Activated CD4-positive, alpha-beta memory T cell treated with anti-CD3 and anti-CD28 coated beads for 36 hours (primary cell): ENCODE data around the gene ERAS. TPM values are rescaled to one million over a fixed set of nuclear protein-coding genes. Genes with fewer than 3 reads are reported as not detected.

Source experiments
- CTCF ChIA-PET: fragments of 350-600 bp; sonication (Branson Sonifier 250); formaldehyde crosslinking; loops from one replicate; lab custom pipeline; 2021; ENCODE audit warnings: antibody characterized with exemption, inconsistent platforms; lab: Charles Lee
- POLR2A ChIA-PET: fragments of 350-600 bp; sonication (Branson Sonifier 250); formaldehyde crosslinking; loops from one replicate; lab custom pipeline; 2021; ENCODE audit warnings: antibody characterized with exemption; lab: Charles Lee
- DNase-seq: peaks from one replicate; pipeline ENCODE4 v3.0.0-alpha.2; 2020
- H3K27ac Mint-ChIP-seq: one replicate; pipeline ENCODE4 v1.8.0; 2021; ENCODE audit warnings: mixed read lengths
- H3K27me3 Mint-ChIP-seq: one replicate; pipeline ENCODE4 v1.8.0; 2021; ENCODE audit warnings: mixed read lengths
- H3K36me3 Mint-ChIP-seq: one replicate; pipeline ENCODE4 v1.8.0; 2021; ENCODE audit warnings: mixed read lengths
- H3K4me1 Mint-ChIP-seq: one replicate; pipeline ENCODE4 v1.8.0; 2021; ENCODE audit warnings: low read depth, mixed read lengths
- H3K4me3 Mint-ChIP-seq: one replicate; pipeline ENCODE4 v1.8.0; 2021; ENCODE audit warnings: mild to moderate bottlenecking, mixed read lengths
- H3K9me3 Mint-ChIP-seq: one replicate; pipeline ENCODE4 v1.8.0; 2021; ENCODE audit warnings: mixed read lengths
- intact Hi-C: fragments of 100-400 bp; cut with micrococcal nuclease; formaldehyde crosslinking; loops from one replicate; pipeline ENCODE4 v1.15.1; 2023
- total RNA-seq, 2 experiments: library from RNA; stranded (reverse); gene quantifications; one replicate each; pipeline ENCODE4 v1.2.3, GENCODE V29; 2021

Gene ERAS
- total RNA-seq, 2 experiments from 2014 or later: not detected

DNA sequence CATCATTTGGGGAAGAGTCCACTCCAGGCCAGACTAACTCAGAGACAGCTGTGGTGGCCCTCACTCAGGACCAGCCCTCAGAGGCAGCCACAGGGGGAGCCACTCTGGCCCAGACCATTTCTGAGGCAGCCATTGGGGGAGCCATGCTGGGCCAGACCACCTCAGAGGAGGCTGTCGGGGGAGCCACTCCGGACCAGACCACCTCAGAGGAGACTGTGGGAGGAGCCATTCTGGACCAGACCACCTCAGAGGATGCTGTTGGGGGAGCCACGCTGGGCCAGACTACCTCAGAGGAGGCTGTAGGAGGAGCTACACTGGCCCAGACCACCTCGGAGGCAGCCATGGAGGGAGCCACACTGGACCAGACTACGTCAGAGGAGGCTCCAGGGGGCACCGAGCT lies 3.3 kb upstream of the ERAS start:
- Mint-ChIP-seq H3K27ac (no peak overlapping the region), H3K36me3 (peaks cover 34% of the 10 kb centered on the region), H3K9me3 (no peaks in the 10 kb centered on the region), H3K4me1 (peaks cover 8% of the 10 kb centered on the region), H3K4me3 (no peak overlapping the region), H3K27me3 (peaks cover 9% of the 10 kb centered on the region)
- no peak for DNase-seq
- CTCF ChIA-PET: no interaction called here
- intact Hi-C loops: no loop called here
- POLR2A ChIA-PET: no interaction called here

DNA sequence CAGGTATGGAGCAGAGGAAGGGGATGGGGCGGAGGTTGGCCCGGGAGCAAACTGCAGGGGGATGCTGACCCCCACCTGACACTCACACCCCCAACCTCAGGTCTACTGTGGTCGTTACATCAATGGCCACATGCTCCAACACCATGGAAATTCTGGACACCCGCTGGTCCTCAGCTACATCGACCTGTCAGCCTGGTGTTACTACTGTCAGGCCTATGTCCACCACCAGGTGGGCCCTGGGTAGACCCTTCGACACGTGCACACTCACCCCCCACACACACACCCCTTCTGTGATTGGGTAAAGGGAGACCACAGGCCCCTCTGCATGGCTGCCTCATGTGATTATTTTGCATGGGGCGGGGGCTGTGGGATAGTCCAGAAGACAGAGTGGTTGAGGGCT lies 2.2 kb upstream of the ERAS start:
- Mint-ChIP-seq H3K4me1 (peaks cover 8% of the 10 kb centered on the region), H3K9me3 (no peaks in the 10 kb centered on the region), H3K27me3 (peaks cover 14% of the 10 kb centered on the region), H3K27ac (no peak overlapping the region), H3K36me3 (peaks cover 28% of the 10 kb centered on the region), H3K4me3 (no peak overlapping the region)
- POLR2A ChIA-PET: no interaction called here
- intact Hi-C loops: no loop called here
- CTCF ChIA-PET: interaction anchor here (1.5 kb wide), 1 partner anchor 122 kb away, joined by 3 read pairs; no protein-coding TSS in a partner anchor
- no peak for DNase-seq

GRCh38 chrX:48826876-48827653 lies 752 bp downstream of the ERAS start:
- no peak overlapping the region for H3K4me3 Mint-ChIP-seq
- peaks cover 8% of the 10 kb centered on the region for H3K4me1 Mint-ChIP-seq
- CTCF ChIA-PET: interaction anchor here (0.6 kb wide), 1 partner anchor 313 kb away, joined by 3 read pairs; no protein-coding TSS in a partner anchor
- H3K36me3 Mint-ChIP-seq: peaks cover 19% of the 10 kb centered on the region
- no peak overlapping the region for H3K27ac Mint-ChIP-seq
- intact Hi-C loops: no loop called here
- H3K9me3 Mint-ChIP-seq: no peaks in the 10 kb centered on the region
- no peak for DNase-seq
- peaks cover 24% of the 10 kb centered on the region for H3K27me3 Mint-ChIP-seq
- POLR2A ChIA-PET: no interaction called here

GRCh38 chrX:48827654-48827968 lies 1.3 kb downstream of the ERAS start:
- ChIA-PET CTCF (interaction anchor here (0.6 kb wide), 1 partner anchor 64 kb away, joined by 3 read pairs; no protein-coding TSS in a partner anchor), POLR2A (no interaction called here)
- Mint-ChIP-seq H3K27ac (no peak overlapping the region), H3K27me3 (peaks cover 28% of the 10 kb centered on the region), H3K36me3 (peaks cover 18% of the 10 kb centered on the region), H3K9me3 (no peaks in the 10 kb centered on the region), H3K4me3 (no peak overlapping the region), H3K4me1 (peaks cover 8% of the 10 kb centered on the region)
- intact Hi-C loops: no loop called here
- no peak for DNase-seq

DNA sequence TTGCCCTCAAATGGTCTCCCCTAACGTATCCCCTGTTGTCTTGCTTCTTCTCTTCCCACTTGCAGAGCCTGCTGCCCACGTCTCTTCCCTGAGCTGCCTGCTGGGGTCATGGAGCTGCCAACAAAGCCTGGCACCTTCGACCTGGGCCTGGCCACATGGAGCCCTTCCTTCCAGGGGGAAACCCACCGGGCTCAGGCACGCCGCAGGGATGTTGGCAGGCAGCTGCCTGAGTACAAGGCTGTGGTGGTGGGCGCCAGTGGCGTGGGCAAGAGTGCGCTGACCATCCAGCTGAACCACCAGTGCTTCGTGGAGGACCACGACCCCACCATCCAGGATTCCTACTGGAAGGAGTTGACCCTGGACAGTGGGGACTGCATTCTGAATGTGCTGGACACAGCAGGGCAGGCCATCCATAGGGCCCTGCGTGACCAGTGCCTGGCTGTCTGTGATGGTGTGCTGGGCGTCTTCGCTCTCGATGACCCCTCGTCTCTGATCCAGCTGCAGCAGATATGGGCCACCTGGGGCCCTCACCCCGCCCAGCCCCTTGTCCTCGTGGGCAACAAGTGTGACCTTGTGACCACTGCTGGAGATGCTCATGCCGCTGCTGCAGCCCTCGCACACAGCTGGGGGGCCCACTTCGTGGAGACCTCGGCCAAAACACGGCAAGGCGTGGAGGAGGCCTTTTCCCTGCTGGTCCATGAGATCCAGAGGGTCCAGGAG lies 2.9 kb downstream of the ERAS start:
- Mint-ChIP-seq H3K4me1 (peaks cover 13% of the 10 kb centered on the region), H3K9me3 (no peaks in the 10 kb centered on the region), H3K4me3 (no peak overlapping the region), H3K27me3 (peaks cover 32% of the 10 kb centered on the region), H3K27ac (no peak overlapping the region), H3K36me3 (peaks cover 10% of the 10 kb centered on the region)
- DNase-seq: no peak
- CTCF ChIA-PET: interaction anchor here (0.8 kb wide), 1 partner anchor 198 kb away, joined by 3 read pairs; no protein-coding TSS in a partner anchor
- POLR2A ChIA-PET: no interaction called here
- intact Hi-C loops: no loop called here

- ChIA-PET POLR2A (no interaction called here), CTCF (no interaction called here)
- intact Hi-C loops: loop anchor here (10.0 kb wide), 1 partner anchor 213 kb away; the partner anchor contains the start of gene TFE3
- H3K27me3 Mint-ChIP-seq: peaks cover 33% of the 10 kb centered on the region
- no peak overlapping the region for H3K27ac Mint-ChIP-seq
- H3K36me3 Mint-ChIP-seq: peaks cover 1% of the 10 kb centered on the region
- DNase-seq: no peak
- no peaks in the 10 kb centered on the region for H3K9me3 Mint-ChIP-seq
- H3K4me1 Mint-ChIP-seq: peaks cover 19% of the 10 kb centered on the region
- H3K4me3 Mint-ChIP-seq: no peak overlapping the region
Observed at GRCh38 chrX:48831136-48831908, 5.0 kb downstream of the ERAS start.

- Mint-ChIP-seq H3K27ac (no peak overlapping the region), H3K4me3 (no peak overlapping the region), H3K9me3 (no peaks in the 10 kb centered on the region), H3K36me3 (peaks cover 1% of the 10 kb centered on the region), H3K27me3 (peaks cover 35% of the 10 kb centered on the region), H3K4me1 (peaks cover 20% of the 10 kb centered on the region)
- ChIA-PET CTCF (no interaction called here), POLR2A (no interaction called here)
- no peak for DNase-seq
- intact Hi-C loops: loop anchor here (10.0 kb wide), 1 partner anchor 213 kb away; the partner anchor contains the start of gene TFE3
Observed at GRCh38 chrX:48831909-48832291, 5.6 kb downstream of the ERAS start.

GRCh38 chrX:48833542-48834138 lies 7.3 kb downstream of the ERAS start:
- H3K27me3 Mint-ChIP-seq: peaks cover 26% of the 10 kb centered on the region
- H3K9me3 Mint-ChIP-seq: no peaks in the 10 kb centered on the region
- H3K4me3 Mint-ChIP-seq: no peak overlapping the region
- peaks cover 15% of the 10 kb centered on the region for H3K4me1 Mint-ChIP-seq
- CTCF ChIA-PET: interaction anchor here (0.6 to 0.9 kb wide), 2 partner anchors 64 to 71 kb away, joined by 3 read pairs; partner anchors contain the start of gene TIMM17B
- H3K36me3 Mint-ChIP-seq: no peaks in the 10 kb centered on the region
- intact Hi-C loops: loop anchor here (10.0 kb wide), 1 partner anchor 211 kb away; the partner anchor contains the start of gene TFE3
- POLR2A ChIA-PET: no interaction called here
- H3K27ac Mint-ChIP-seq: no peak overlapping the region
- DNase-seq: no peak

GRCh38 chrX:48834383-48834709 lies 8.0 kb downstream of the ERAS start:
- peak overlapping the region; percentile 80 for H3K4me3 Mint-ChIP-seq
- ChIA-PET POLR2A (interaction anchor here (0.7 kb wide), 1 partner anchor 12 kb away, joined by 4 read pairs; no protein-coding TSS in a partner anchor), CTCF (interaction anchor here (0.6 to 0.9 kb wide), 3 partner anchors 63 to 142 kb away, joined by 3 to 4 read pairs (median 3); partner anchors contain the start of gene TIMM17B)
- no peak overlapping the region for H3K27ac Mint-ChIP-seq
- H3K9me3 Mint-ChIP-seq: no peaks in the 10 kb centered on the region
- intact Hi-C loops: loop anchor here (10.0 kb wide), 1 partner anchor 210 kb away; the partner anchor contains the start of gene TFE3
- no peaks in the 10 kb centered on the region for H3K36me3 Mint-ChIP-seq
- peaks cover 15% of the 10 kb centered on the region for H3K4me1 Mint-ChIP-seq
- DNase-seq: no peak
- H3K27me3 Mint-ChIP-seq: peaks cover 24% of the 10 kb centered on the region

DNA sequence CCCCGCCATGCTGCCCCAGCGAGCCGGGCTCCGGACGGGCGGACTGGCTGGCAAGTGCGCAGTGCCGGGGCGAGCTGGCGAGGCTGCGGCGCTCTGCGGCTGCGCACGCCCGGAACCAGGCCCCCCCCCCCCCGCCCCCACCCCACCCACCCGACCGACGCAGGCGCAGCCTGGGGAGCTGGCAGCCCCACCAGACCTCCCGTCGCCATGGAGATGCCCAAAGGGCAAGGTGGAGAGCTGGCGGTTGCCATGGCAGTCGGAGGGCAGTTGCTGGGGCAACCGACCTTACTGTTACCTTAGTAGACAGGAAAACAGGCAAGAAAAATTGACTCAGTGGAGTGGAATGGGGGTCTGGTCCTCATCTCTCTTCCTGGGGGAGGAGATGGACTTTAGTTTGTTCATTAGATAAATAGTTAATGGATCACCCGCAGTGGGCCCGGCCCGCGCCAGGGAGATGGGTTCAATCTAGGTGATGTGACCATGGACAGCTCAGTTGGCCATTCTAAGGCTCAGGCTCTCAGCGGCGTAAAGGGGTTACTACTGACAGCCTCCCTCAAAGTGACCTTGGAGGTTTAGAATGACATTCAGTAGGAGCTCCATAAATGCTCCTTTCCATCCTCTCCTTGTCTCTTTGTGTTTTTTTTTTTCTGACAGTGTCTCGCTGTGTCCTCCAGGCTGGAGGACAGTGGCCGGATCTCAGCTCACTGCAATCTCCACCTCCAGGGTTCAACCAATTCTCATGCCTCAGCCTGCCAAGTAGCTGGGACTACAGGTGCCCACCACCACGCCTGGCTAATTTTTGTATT lies 9.4 kb downstream of the ERAS start, which contains the start of gene PCSK1N:
Gene PCSK1N, minus strand, starts transcription at position 87 of the 806 bp plus-strand sequence. Its CDS starts 78 bp downstream, at position 9.
- Mint-ChIP-seq H3K27me3 (peaks cover 16% of the 10 kb centered on the region), H3K36me3 (no peaks in the 10 kb centered on the region), H3K27ac (no peak within 1 kb of the TSS), H3K4me3 (peak within 1 kb of the TSS; percentile 80), H3K4me1 (peaks cover 15% of the 10 kb centered on the region), H3K9me3 (no peaks in the 10 kb centered on the region)
- DNase-seq: peak; percentile 39
- ChIA-PET POLR2A (no interaction called here), CTCF (no interaction called here)
- intact Hi-C loops: loop anchor here (10.0 kb wide), 1 partner anchor 209 kb away; the partner anchor contains the start of gene TFE3

DNA sequence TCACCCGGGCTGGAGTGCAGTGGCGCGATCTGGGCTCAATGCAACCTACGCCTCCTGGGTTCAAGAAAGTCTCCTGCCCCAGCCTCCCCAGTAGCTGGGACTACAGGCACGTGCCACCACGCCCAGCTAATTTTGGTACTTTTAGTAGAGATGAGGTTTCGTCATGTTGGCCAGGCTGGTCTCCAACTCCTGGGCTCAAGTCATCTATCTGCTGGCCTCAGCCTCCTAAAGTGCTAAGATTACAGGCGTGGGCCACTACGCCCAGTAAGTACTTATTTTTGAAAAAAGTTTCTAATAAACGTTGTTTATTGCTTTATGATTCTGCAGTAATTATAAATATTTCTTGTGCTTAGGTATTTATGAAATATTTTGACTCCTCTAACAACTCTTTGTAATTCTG lies 13.4 kb downstream of the ERAS start:
- H3K27ac Mint-ChIP-seq: no peak overlapping the region
- H3K27me3 Mint-ChIP-seq: peaks cover 4% of the 10 kb centered on the region
- no peaks in the 10 kb centered on the region for H3K36me3 Mint-ChIP-seq
- H3K4me3 Mint-ChIP-seq: no peak overlapping the region
- H3K9me3 Mint-ChIP-seq: no peaks in the 10 kb centered on the region
- no peak for DNase-seq
- ChIA-PET POLR2A (no interaction called here), CTCF (no interaction called here)
- intact Hi-C loops: loop anchor here (10.0 kb wide), 1 partner anchor 205 kb away; the partner anchor contains the start of gene TFE3
- peaks cover 4% of the 10 kb centered on the region for H3K4me1 Mint-ChIP-seq
